ENCODE data around the gene CXorf65.

Gene CXorf65

GRCh38 chrX:71099736-71100135 is 6.8 kb downstream of the CXorf65 start:
- H3K36me3 ChIP-seq (ENCODE audit: control insufficient read depth, insufficient read depth, low read length), result no peaks in the 10 kb centered on the region
- no peak overlapping the region for H3K4me2 ChIP-seq (ENCODE audit: low read length)
- H3K79me2 ChIP-seq, result no peaks in the 10 kb centered on the region

GRCh38 chrX:71098951-71099506 is 7.5 kb downstream of the CXorf65 start:
- no peak for TF ChIP-seq CTCF (IDR thresholded peaks at IDR 0.05)
- Histone ChIP-seq H3K36me3 (ENCODE audit: control insufficient read depth, insufficient read depth, low read length) (no peaks in the 10 kb centered on the region), H3K9ac (no peak overlapping the region), H3K4me2 (ENCODE audit: low read length) (no peak overlapping the region), H3K79me2 (no peaks in the 10 kb centered on the region), H3K4me1 (peaks cover 3% of the 10 kb centered on the region), H3K27ac (no peak overlapping the region), H3K4me3 (ENCODE audit: low read depth, low read length) (no peak overlapping the region), H2AFZ (no peak overlapping the region), H3K27me3 (ENCODE audit: control insufficient read depth, insufficient read depth, low read length) (no peaks in the 10 kb centered on the region), H3K9me3 (ENCODE audit: control insufficient read depth, low read length) (no peaks in the 10 kb centered on the region)

More at GRCh38 chrX:71099736-71100135, 6.8 kb downstream of the CXorf65 start:
- no peak overlapping the region for H3K27ac ChIP-seq
- H3K9ac ChIP-seq, result no peak overlapping the region
- H3K4me1 ChIP-seq, result peaks cover 3% of the 10 kb centered on the region
- H2AFZ ChIP-seq, result no peak overlapping the region
- H3K4me3 ChIP-seq (ENCODE audit: low read depth, low read length), result no peak overlapping the region
- no peaks in the 10 kb centered on the region for H3K9me3 ChIP-seq (ENCODE audit: control insufficient read depth, low read length)
- no peak for TF ChIP-seq CTCF (IDR thresholded peaks at IDR 0.05)
- H3K27me3 ChIP-seq (ENCODE audit: control insufficient read depth, insufficient read depth, low read length), result no peaks in the 10 kb centered on the region

GRCh38 chrX:71098302-71098701 is 8.2 kb downstream of the CXorf65 start:
- Histone ChIP-seq H3K4me2 (ENCODE audit: low read length) (no peak overlapping the region), H3K9ac (no peak overlapping the region), H2AFZ (no peak overlapping the region), H3K9me3 (ENCODE audit: control insufficient read depth, low read length) (no peaks in the 10 kb centered on the region), H3K36me3 (ENCODE audit: control insufficient read depth, insufficient read depth, low read length) (no peaks in the 10 kb centered on the region), H3K27ac (no peak overlapping the region), H3K4me3 (ENCODE audit: low read depth, low read length) (no peak overlapping the region), H3K4me1 (no peaks in the 10 kb centered on the region), H3K27me3 (ENCODE audit: control insufficient read depth, insufficient read depth, low read length) (no peaks in the 10 kb centered on the region), H3K79me2 (no peaks in the 10 kb centered on the region)
- peak; percentile 47 for TF ChIP-seq CTCF (IDR thresholded peaks at IDR 0.05)

- H3K36me3 ChIP-seq (ENCODE audit: control insufficient read depth, insufficient read depth, low read length), result no peaks in the 10 kb centered on the region
- H3K9me3 ChIP-seq (ENCODE audit: control insufficient read depth, low read length), result no peaks in the 10 kb centered on the region
- H3K4me3 ChIP-seq (ENCODE audit: low read depth, low read length), result peak overlapping the region; percentile 68
- H3K4me2 ChIP-seq (ENCODE audit: low read length), result peak overlapping the region; percentile 67
- no peak overlapping the region for H3K27ac ChIP-seq
- no peaks in the 10 kb centered on the region for H3K27me3 ChIP-seq (ENCODE audit: control insufficient read depth, insufficient read depth, low read length)
- no peak for TF ChIP-seq CTCF (IDR thresholded peaks at IDR 0.05)
- no peaks in the 10 kb centered on the region for H3K79me2 ChIP-seq
- H3K4me1 ChIP-seq, result no peaks in the 10 kb centered on the region
- no peak overlapping the region for H3K9ac ChIP-seq
- H2AFZ ChIP-seq, result peak overlapping the region; percentile 76
These were observed 9.8 kb downstream of the CXorf65 start for GRCh38 chrX:71096760-71097032.

DNA sequence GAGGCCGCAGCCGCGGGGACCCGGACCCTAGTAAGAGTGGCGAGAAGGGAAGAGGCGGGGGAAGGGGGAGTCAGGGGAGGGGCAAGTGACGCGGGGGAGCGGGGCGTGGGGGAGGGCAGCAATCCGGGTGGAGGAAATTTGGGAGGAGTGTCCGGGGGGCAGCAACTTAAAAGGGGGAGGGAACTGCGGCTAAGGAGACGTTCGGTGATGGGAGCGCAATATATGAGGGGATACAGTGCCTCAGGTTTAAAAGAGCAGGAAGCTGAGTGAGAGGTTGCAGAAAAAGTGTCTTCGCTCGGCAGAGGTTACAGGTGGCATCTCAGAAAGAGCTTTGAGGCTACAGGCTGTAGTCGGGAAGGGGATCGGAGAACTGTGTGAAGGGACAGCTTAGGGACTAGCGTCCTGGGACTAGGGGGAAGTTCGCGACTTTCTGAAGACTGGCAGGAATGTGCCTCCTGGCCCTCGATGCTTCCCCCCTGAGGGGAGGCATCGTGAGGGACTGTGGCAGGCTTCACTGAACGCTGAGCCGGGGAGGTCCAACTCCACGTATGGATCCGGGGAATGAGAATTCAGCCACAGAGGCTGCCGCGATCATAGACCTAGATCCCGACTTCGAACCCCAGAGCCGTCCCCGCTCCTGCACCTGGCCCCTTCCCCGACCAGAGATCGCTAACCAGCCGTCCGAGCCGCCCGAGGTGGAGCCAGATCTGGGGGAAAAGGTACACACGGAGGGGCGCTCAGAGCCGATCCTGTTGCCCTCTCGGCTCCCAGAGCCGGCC is 10.4 kb downstream of the CXorf65 start:
- Histone ChIP-seq H3K4me2 (ENCODE audit: low read length) (peak overlapping the region; percentile 67), H2AFZ (peak overlapping the region; percentile 78), H3K9me3 (ENCODE audit: control insufficient read depth, low read length) (no peaks in the 10 kb centered on the region), H3K27ac (no peak overlapping the region), H3K79me2 (no peaks in the 10 kb centered on the region), H3K4me3 (ENCODE audit: low read depth, low read length) (peak overlapping the region; percentile 68), H3K4me1 (no peaks in the 10 kb centered on the region), H3K9ac (no peak overlapping the region), H3K36me3 (ENCODE audit: control insufficient read depth, insufficient read depth, low read length) (no peaks in the 10 kb centered on the region), H3K27me3 (ENCODE audit: control insufficient read depth, insufficient read depth, low read length) (no peaks in the 10 kb centered on the region)
- TF ChIP-seq CTCF (IDR thresholded peaks at IDR 0.05), result no peak
